HG03097 (cell line): ENCODE measurements around the gene ACADSB.

Experiments used
- ATAC-seq: cut with Tn5 transposase; IDR thresholded peaks from one replicate; pipeline ENCODE4 v1.9.1; 2021; ENCODE audit not compliant: unreplicated experiment, low FRiP score

ACADSB gene

DNA sequence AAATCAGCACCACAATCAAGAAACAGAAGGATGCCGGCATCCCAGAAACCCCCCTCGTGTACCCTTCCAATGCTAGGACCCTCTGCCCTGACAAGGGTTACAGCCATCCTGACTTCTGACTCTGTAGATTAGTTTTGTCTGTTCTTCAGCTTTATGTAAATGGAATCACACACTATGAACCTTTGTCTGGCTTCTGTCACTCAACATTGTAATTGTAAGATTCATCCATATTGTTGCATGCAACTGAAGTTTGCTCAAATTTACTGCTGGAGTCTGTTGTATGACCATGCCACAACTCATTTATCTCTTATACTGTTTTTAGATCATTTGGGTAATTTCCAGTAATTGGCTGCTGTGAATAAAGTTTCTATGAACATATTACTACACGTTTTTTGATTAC, 8.7 kb upstream of the ACADSB start:
- ATAC-seq = no peak

DNA sequence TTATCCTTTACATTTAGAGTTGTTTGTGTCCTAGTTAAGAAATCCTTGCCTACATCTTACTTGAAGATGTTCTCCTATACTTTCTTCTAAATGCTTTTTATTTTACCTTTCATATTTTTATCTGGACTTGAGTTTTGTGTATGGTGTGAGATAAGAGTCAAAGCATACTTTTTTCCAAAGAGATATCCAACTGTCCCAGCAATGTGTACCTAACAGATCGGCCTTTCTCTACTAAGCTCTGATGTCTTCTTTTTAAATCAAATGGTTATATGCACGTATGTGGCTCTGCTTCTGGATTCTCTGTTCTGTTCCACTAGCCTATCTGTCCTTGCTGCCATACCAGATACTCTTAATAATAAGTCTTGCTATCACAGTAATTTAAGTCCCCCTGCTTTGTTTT, 7.4 kb upstream of the ACADSB start:
- ATAC-seq = no peak

GRCh38 chr10:123004298-123004697, 4.5 kb upstream of the ACADSB start:
- ATAC-seq = no peak

- ATAC-seq = peak; percentile 25
Measured at GRCh38 chr10:123007558-123008354, 1.1 kb upstream of the ACADSB start.

GRCh38 chr10:123009105-123009820, 457 bp downstream of the ACADSB start:
- ATAC-seq = peak; percentile 38

DNA sequence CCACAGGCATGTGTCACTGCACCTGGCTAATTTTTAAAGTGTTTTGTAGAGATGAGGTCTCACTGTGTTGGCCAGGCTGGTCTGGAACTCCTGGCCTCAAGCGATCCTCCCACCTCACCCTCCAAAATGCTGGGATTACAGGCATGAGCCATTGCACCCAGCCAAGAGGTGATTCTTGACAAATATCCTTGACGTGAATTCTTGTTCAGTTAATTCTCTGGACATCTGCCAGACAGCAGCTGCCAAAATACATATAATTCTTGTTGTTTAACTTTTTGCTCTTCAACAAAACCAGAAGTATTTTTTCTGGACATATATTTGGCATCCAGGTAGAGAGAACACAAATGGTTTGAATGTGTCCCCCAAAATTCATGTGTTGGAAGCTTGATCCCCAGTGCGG, 3.2 kb downstream of the ACADSB start:
- no peak for ATAC-seq

DNA sequence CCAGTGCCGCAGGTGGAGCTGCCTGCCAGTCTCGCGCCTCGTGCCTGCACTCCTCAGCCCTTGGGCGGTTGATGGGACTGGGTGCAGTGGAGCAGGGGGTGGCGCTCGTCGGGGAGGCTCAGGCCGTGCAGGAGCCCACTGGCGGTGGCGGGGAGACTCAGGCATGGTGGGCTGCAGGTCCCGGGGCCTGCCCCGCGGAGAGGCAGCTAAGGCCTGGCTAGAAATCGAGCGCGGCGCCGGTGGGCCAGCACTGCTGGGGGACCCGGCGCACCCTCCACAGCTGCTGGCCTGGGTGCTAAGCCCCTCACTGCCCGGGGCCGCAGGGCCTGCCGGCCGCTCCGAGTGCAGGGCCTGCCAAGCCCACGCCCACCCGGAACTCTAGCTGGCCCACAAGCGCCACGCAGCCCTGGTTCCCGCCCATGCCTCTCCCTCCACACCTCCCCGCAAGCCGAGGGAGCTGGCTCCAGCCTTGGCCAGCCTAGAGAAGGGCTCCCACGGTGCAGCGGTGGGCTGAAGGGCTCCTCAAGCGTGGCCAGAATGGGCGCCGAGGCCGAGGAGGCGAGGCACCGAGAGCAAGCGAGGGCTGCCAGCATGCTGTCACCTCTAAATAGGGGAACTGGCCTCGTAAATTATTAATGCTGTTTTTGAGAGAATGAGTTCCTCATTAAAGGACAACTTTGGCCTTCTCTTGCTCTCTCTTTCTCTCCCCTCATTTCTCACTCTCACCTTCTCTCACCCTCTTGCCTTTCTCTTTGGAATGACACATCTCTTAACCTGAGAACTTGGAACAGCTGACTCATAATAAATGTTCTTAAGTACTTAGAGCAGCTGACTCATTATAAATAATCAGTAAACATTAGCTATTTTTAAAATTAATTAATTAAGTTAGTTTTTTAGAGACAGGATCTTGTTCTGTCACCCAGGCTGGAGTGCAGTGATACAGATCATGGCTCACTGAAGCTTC, 4.9 kb downstream of the ACADSB start:
- ATAC-seq = no peak

DNA sequence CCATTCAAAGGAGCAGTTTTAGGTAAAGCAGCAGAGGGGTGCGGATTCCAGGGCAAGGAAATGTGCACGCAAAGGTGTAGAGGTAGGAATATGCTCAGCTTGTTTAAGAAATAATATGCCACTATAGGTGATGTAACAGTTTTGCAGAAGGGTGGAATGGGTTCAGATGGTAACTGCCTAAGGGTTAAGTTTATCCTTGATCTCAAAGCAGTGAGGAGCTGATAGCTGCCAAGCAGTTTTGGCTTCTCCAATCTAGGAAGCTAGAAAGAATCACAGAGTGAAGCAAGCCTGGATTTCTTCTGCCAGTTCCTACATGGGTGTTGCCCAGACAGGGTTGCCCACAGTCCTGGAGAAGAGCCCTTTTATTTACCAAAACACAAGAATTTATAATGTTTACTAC, 6.0 kb downstream of the ACADSB start:
- no peak for ATAC-seq

- ATAC-seq = no peak
Measured at GRCh38 chr10:123016228-123016627, 7.4 kb downstream of the ACADSB start.

DNA sequence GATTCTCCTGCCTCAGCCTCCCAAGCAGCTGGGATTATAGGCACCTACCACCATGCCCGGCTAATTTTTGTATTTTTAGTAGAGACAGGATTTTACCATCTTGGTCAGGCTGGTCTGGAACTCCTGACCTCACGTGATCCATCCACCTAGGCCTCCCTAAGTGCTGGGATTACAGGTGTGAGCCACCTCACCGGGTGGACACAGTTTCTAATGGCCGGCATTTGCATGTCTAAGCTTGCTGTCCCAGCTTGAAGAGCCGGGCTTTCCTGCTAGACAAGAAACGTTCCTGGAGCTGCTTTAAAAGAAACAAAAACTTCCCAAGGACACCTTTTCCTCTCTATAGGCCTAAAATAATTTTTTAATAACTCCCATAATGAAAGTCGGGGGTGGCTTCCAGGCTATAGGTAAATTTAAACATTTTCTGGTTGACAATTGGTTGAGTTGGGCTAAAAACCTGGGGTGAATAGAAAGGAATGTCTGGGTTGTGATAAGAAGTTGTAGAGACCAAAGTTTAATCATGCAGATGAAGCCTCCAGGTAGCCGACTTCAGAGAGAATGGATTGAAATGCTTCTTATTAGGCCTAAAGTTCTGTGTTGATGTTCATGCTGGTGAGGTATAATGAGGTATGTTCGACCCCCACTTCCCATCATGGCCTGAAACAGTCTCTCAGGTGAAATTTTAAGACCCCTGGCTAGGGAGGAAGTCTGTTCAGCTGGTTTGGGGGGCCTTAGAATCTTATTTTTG, 8.8 kb downstream of the ACADSB start:
- no peak for ATAC-seq

DNA sequence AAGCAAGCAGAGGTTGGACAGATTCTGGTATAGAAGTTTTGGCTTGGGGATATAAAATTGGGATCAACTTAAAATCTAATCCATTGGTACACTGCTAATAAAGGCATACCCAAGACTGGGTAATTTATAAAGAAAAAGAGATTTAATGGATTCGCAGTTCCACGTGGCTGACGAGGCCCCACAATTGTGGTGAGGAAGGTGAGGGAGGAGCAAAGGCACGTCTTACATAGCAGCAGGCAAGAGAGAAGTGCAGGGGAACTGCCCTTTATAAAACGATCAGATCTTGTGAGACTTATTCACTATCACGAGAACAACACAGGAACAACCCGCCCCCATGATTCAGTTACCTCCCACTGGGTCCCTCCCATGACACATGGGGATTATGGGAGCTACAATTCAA, 9.7 kb downstream of the ACADSB start:
- ATAC-seq = no peak

GRCh38 chr10:123019264-123019663, 10.5 kb downstream of the ACADSB start:
- ATAC-seq = no peak

- no peak for ATAC-seq
Measured at GRCh38 chr10:123019941-123020703, 11.3 kb downstream of the ACADSB start.

DNA sequence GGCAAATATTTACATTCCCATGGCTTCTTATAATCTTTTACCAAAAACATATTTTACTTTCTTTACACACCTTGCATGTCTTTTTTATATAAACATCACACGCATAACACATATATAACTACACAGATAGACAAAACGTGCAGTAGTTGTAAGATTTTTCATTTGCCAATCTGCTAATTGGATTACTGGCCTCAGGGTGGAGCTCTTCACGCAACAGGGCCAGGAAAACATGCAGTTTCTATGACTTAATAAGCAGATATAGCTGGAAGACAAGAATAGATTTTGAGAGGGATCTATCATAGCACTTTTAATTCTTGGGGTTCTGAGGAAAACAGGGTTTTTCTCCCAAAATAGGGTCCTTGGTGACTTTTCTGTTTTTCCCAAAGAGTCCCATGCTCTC, 12.7 kb downstream of the ACADSB start:
- ATAC-seq = no peak

- no peak for ATAC-seq
Measured at GRCh38 chr10:123024540-123024939, 15.7 kb downstream of the ACADSB start.

- no peak for ATAC-seq
Measured at GRCh38 chr10:123026302-123026701, 17.5 kb downstream of the ACADSB start.

GRCh38 chr10:123027861-123028260, 19.1 kb downstream of the ACADSB start:
- ATAC-seq = no peak

DNA sequence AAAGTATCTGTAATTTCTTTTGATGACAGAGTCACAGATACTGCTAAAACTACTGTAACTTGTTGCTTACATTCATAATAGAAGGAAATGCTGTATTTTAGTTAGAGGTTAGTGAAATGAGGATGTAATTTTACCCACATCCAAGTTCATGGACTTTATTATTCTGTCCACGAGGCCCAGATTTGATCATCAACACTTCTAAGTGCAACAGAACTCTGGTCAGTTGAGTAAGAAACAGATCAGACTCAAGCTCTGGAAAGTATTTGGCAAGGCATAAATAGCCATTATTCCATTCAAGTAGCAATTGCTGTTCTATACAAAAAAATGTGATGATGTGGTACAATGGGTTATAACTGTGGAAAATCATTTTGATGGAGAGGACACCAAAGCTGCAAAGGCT, 22.3 kb downstream of the ACADSB start:
- ATAC-seq = no peak

DNA sequence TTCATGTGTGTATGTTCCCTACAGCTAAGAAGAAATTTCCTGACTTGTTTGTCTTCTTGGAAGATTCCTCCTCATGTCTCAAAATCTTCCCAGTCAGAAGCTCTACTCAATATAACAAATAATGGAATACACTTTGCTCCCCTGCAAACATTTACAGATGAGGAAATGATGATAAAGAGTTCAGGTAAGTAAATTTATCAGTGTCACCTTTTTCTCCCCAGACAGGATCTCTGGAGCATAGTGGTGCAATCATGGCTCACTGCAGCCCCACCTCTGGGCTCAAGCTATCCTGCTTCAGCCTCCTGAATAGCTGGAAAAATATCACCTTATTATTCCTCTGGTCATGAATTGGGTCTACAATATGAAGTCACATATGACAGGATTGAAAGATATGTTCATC, 25.5 kb downstream of the ACADSB start:
- ATAC-seq = no peak
